ENCODE measurements around the gene CHD3. TPM values are rescaled to one million over a fixed set of nuclear protein-coding genes. Genes with fewer than 3 reads are reported as not detected.

The CHD3 gene
- 10 to 100 TPM in 1 of 3 donors, 1 to 10 TPM in 1, under 1 TPM in 1; 0.72 to 19.6 (median 3.5) TPM for polyA plus RNA-seq

- peaks cover 0 to 13% (median 4%) of the 10 kb centered on the region in 3 donors for H3K36me3 Mint-ChIP-seq
- peaks cover 0 to 2% (median 0%) of the 10 kb centered on the region in 6 donors for H3K9me3 Mint-ChIP-seq
- H3K27me3 Mint-ChIP-seq (ENCODE audit: low read depth in 3 of 3), result peaks cover 5 to 19% (median 9%) of the 10 kb centered on the region in 3 donors
- H3K27ac Mint-ChIP-seq, result peak within 1 kb of the TSS in 4 of 6 donors; percentile 21 to 78 (median 32)
- no peak within 1 kb of the TSS for H3K4me3 Mint-ChIP-seq
- peaks cover 7 to 12% of the 10 kb centered on the region in 2 donors for H3K4me1 Mint-ChIP-seq
- no peak for DNase-seq
Measured at GRCh38 chr17:7888184-7888920, at the start of gene CHD3. TSS of gene CHD3 (plus strand) at chr17:7888789. CDS start at chr17:7889001, 212 bp downstream.

GRCh38 chr17:7839190-7839875, 49.3 kb upstream of the CHD3 start:
- DNase-seq, result no peak
- H3K27me3 Mint-ChIP-seq (ENCODE audit: low read depth in 3 of 3), result peaks cover 40 to 71% (median 43%) of the 10 kb centered on the region in 3 donors
- H3K4me3 Mint-ChIP-seq, result no peak overlapping the region
- H3K27ac Mint-ChIP-seq, result peak overlapping the region; percentile 0 to 100 (median 80)
- H3K36me3 Mint-ChIP-seq, result no peaks in the 10 kb centered on the region
- H3K9me3 Mint-ChIP-seq, result no peaks in the 10 kb centered on the region
- H3K4me1 Mint-ChIP-seq, result peaks cover 66 to 72% of the 10 kb centered on the region in 2 donors

GRCh38 chr17:7839876-7840261, 48.7 kb upstream of the CHD3 start:
- H3K36me3 Mint-ChIP-seq, result no peaks in the 10 kb centered on the region
- peaks cover 65 to 72% of the 10 kb centered on the region in 2 donors for H3K4me1 Mint-ChIP-seq
- peak overlapping the region in 1 of 5 donors; percentile 15 for H3K4me3 Mint-ChIP-seq
- no peak for DNase-seq
- H3K27ac Mint-ChIP-seq, result peak overlapping the region in 5 of 6 donors; percentile 97 to 100 (median 98)
- H3K9me3 Mint-ChIP-seq, result no peaks in the 10 kb centered on the region
- H3K27me3 Mint-ChIP-seq (ENCODE audit: low read depth in 3 of 3), result peaks cover 43 to 71% (median 46%) of the 10 kb centered on the region in 3 donors

GRCh38 chr17:7840441-7840840, 48.1 kb upstream of the CHD3 start:
- Mint-ChIP-seq H3K4me3 (peak overlapping the region; percentile 58 to 100 (median 99)), H3K27ac (peak overlapping the region; percentile 92 to 100 (median 98))
- DNase-seq, result no peak

GRCh38 chr17:7840875-7841274, 47.7 kb upstream of the CHD3 start:
- DNase-seq, result no peak
- H3K27ac Mint-ChIP-seq, result peak overlapping the region; percentile 92 to 100 (median 98)
- peaks cover 39 to 67% (median 42%) of the 10 kb centered on the region in 3 donors for H3K27me3 Mint-ChIP-seq (ENCODE audit: low read depth in 3 of 3)

More at GRCh38 chr17:7840441-7840840, 48.1 kb upstream of the CHD3 start:
- H3K4me1 Mint-ChIP-seq, result peaks cover 67 to 72% of the 10 kb centered on the region in 2 donors
- H3K9me3 Mint-ChIP-seq, result no peaks in the 10 kb centered on the region
- H3K27me3 Mint-ChIP-seq (ENCODE audit: low read depth in 3 of 3), result peaks cover 39 to 69% (median 42%) of the 10 kb centered on the region in 3 donors
- H3K36me3 Mint-ChIP-seq, result no peaks in the 10 kb centered on the region

GRCh38 chr17:7841396-7841914, 47.1 kb upstream of the CHD3 start:
- Mint-ChIP-seq H3K36me3 (no peaks in the 10 kb centered on the region), H3K4me1 (peaks cover 67 to 70% of the 10 kb centered on the region in 2 donors)

More at GRCh38 chr17:7840875-7841274, 47.7 kb upstream of the CHD3 start:
- Mint-ChIP-seq H3K9me3 (no peaks in the 10 kb centered on the region), H3K4me1 (peaks cover 70 to 76% of the 10 kb centered on the region in 2 donors), H3K36me3 (no peaks in the 10 kb centered on the region), H3K4me3 (peak overlapping the region; percentile 85 to 100 (median 99))

GRCh38 chr17:7841915-7842379, 46.6 kb upstream of the CHD3 start:
- Mint-ChIP-seq H3K27ac (peak overlapping the region; percentile 97 to 100 (median 100)), H3K27me3 (ENCODE audit: low read depth in 3 of 3) (peaks cover 36 to 58% (median 39%) of the 10 kb centered on the region in 3 donors), H3K9me3 (no peaks in the 10 kb centered on the region), H3K36me3 (no peaks in the 10 kb centered on the region), H3K4me1 (peaks cover 63 to 66% of the 10 kb centered on the region in 2 donors), H3K4me3 (peak overlapping the region; percentile 98 to 100 (median 99))
- peak; percentile 85 for DNase-seq

More at GRCh38 chr17:7841396-7841914, 47.1 kb upstream of the CHD3 start:
- H3K4me3 Mint-ChIP-seq, result peak overlapping the region; percentile 98 to 100 (median 99)
- peaks cover 38 to 63% (median 39%) of the 10 kb centered on the region in 3 donors for H3K27me3 Mint-ChIP-seq (ENCODE audit: low read depth in 3 of 3)
- no peaks in the 10 kb centered on the region for H3K9me3 Mint-ChIP-seq
- peak; percentile 84 to 88 (median 86) for DNase-seq
- H3K27ac Mint-ChIP-seq, result peak overlapping the region; percentile 92 to 100 (median 100)

- DNase-seq, result peak; percentile 94 to 96 (median 94)
- peak overlapping the region; percentile 98 to 100 (median 99) for H3K4me3 Mint-ChIP-seq
- peak overlapping the region; percentile 97 to 100 (median 100) for H3K27ac Mint-ChIP-seq
- peaks cover 57 to 59% of the 10 kb centered on the region in 2 donors for H3K4me1 Mint-ChIP-seq
- H3K9me3 Mint-ChIP-seq, result no peaks in the 10 kb centered on the region
- no peaks in the 10 kb centered on the region for H3K36me3 Mint-ChIP-seq
- H3K27me3 Mint-ChIP-seq (ENCODE audit: low read depth in 3 of 3), result peaks cover 36 to 53% (median 39%) of the 10 kb centered on the region in 3 donors
Measured at GRCh38 chr17:7842380-7843256, 46.0 kb upstream of the CHD3 start.

GRCh38 chr17:7843257-7843535, 45.4 kb upstream of the CHD3 start:
- Mint-ChIP-seq H3K27me3 (ENCODE audit: low read depth in 3 of 3) (peaks cover 36 to 50% (median 39%) of the 10 kb centered on the region in 3 donors), H3K4me1 (peaks cover 54 to 56% of the 10 kb centered on the region in 2 donors), H3K4me3 (peak overlapping the region; percentile 98 to 100 (median 99)), H3K27ac (peak overlapping the region; percentile 97 to 100 (median 100)), H3K9me3 (no peaks in the 10 kb centered on the region), H3K36me3 (no peaks in the 10 kb centered on the region)
- no peak for DNase-seq

GRCh38 chr17:7843536-7844291, 44.9 kb upstream of the CHD3 start:
- H3K4me1 Mint-ChIP-seq, result peaks cover 51 to 52% of the 10 kb centered on the region in 2 donors
- peak overlapping the region; percentile 98 to 100 (median 99) for H3K4me3 Mint-ChIP-seq
- H3K36me3 Mint-ChIP-seq, result no peaks in the 10 kb centered on the region
- H3K9me3 Mint-ChIP-seq, result no peaks in the 10 kb centered on the region
- peak overlapping the region; percentile 97 to 100 (median 100) for H3K27ac Mint-ChIP-seq
- peaks cover 36 to 50% (median 39%) of the 10 kb centered on the region in 3 donors for H3K27me3 Mint-ChIP-seq (ENCODE audit: low read depth in 3 of 3)
- DNase-seq, result peak; percentile 93 to 95 (median 93)

- DNase-seq, result peak; percentile 91 to 93 (median 91)
- peaks cover 36 to 50% (median 39%) of the 10 kb centered on the region in 3 donors for H3K27me3 Mint-ChIP-seq (ENCODE audit: low read depth in 3 of 3)
- no peaks in the 10 kb centered on the region for H3K9me3 Mint-ChIP-seq
- H3K4me3 Mint-ChIP-seq, result peak overlapping the region; percentile 98 to 100 (median 99)
- peaks cover 44 to 45% of the 10 kb centered on the region in 2 donors for H3K4me1 Mint-ChIP-seq
- H3K36me3 Mint-ChIP-seq, result no peaks in the 10 kb centered on the region
- peak overlapping the region; percentile 97 to 100 (median 100) for H3K27ac Mint-ChIP-seq
Measured at GRCh38 chr17:7844292-7845154, 44.1 kb upstream of the CHD3 start.

Measured in immature natural killer cell (primary cell).